DOHH2 (cell line): ENCODE data around the gene RPL28.

Experiments
- H3F3A ChIP-seq: fragments of 200-600 bp; sonication (generic), shearing (Covaris generic); 2 replicates; pipeline ENCODE4 v1.6.0; 2016; ENCODE audit warnings: antibody characterized with exemption, mild to moderate bottlenecking; ENCODE audit not compliant: control insufficient read depth, insufficient read depth
- H3K27ac ChIP-seq: fragments of 200-600 bp; sonication (generic); 2 replicates; pipeline ENCODE4 v1.5.1; 2014; ENCODE audit warnings: low read depth, mild to moderate bottlenecking, low read length, moderate library complexity
- H3K27me3 ChIP-seq: fragments of 200-600 bp; sonication (generic); 2 replicates; pipeline ENCODE4 v1.6.1; 2014; ENCODE audit warnings: mild to moderate bottlenecking, low read length, mixed read lengths; ENCODE audit not compliant: control insufficient read depth
- H3K36me3 ChIP-seq: fragments of 200-600 bp; sonication (generic); 2 replicates; pipeline ENCODE4 v1.6.1; 2014; ENCODE audit warnings: mild to moderate bottlenecking, low read length, moderate library complexity, mixed read lengths; ENCODE audit not compliant: control insufficient read depth
- H3K4me1 ChIP-seq: fragments of 200-600 bp; sonication (generic); 2 replicates; pipeline ENCODE4 v1.6.1; 2014; ENCODE audit warnings: mild to moderate bottlenecking, low read length, mixed read lengths; ENCODE audit not compliant: control insufficient read depth
- H3K4me2 ChIP-seq: fragments of 200-600 bp; sonication (generic); 2 replicates; pipeline ENCODE4 v1.6.0; 2014; ENCODE audit warnings: mild to moderate bottlenecking, low read length, moderate library complexity
- H3K4me3 ChIP-seq: fragments of 200-600 bp; sonication (generic); 2 replicates; pipeline ENCODE4 v1.5.1; 2014; ENCODE audit warnings: mild to moderate bottlenecking, low read length, mixed read lengths
- H3K79me2 ChIP-seq: fragments of 200-600 bp; sonication (generic); 2 replicates; pipeline ENCODE4 v1.6.1; 2014; ENCODE audit warnings: mild to moderate bottlenecking, low read length, mixed read lengths; ENCODE audit not compliant: control insufficient read depth
- H3K9me2 ChIP-seq: fragments of 200-600 bp; sonication (generic); replicated peaks from 2 replicates; pipeline ENCODE4 v1.6.1; 2014; ENCODE audit warnings: mild to moderate bottlenecking, low read length, mixed read lengths; ENCODE audit not compliant: control insufficient read depth
- H3K9me3 ChIP-seq: fragments of 200-600 bp; sonication (generic); 2 replicates; pipeline ENCODE4 v1.6.1; 2014; ENCODE audit warnings: antibody characterized with exemption, low read length, mixed read lengths; ENCODE audit not compliant: control insufficient read depth, insufficient read depth
- H4K20me1 ChIP-seq: fragments of 200-600 bp; sonication (generic); 2 replicates; pipeline ENCODE4 v1.6.0; 2014; ENCODE audit warnings: low read depth, mild to moderate bottlenecking, antibody characterized with exemption, low read length, moderate library complexity; ENCODE audit not compliant: control insufficient read depth, insufficient read depth
- CTCF ChIP-seq: fragments of 200-600 bp; sonication (generic); IDR thresholded peaks from one replicate; pipeline ENCODE4 v1.5.1; 2014; ENCODE audit warnings: antibody characterized with exemption, mild to moderate bottlenecking, low read depth, low read length; ENCODE audit not compliant: poor library complexity, severe bottlenecking
- EZH2phosphoT487 ChIP-seq: fragments of 200-600 bp; sonication (generic); IDR thresholded peaks from 2 replicates; pipeline ENCODE4 v1.6.1; 2017; ENCODE audit warnings: borderline replicate concordance, mild to moderate bottlenecking, antibody characterized with exemption, low read length, moderate library complexity, mixed read lengths

RPL28 gene

GRCh38 chr19:55382013-55382412 lies 3.7 kb upstream of the RPL28 start:
- H3K4me3 ChIP-seq: peak overlapping the region; percentile 2; the same call in 1 of the 2 replicates
- H3K27me3 ChIP-seq: peaks cover 3% of the 10 kb centered on the region; the same call in 1 of the 2 replicates
- TF ChIP-seq EZH2phosphoT487 (no peak), CTCF (no peak)
- peak overlapping the region; percentile 87 for H3K4me2 ChIP-seq
- peaks cover 43% of the 10 kb centered on the region for H3K79me2 ChIP-seq
- peaks cover 21% of the 10 kb centered on the region for H3K36me3 ChIP-seq
- peaks cover 24% of the 10 kb centered on the region for H3F3A ChIP-seq
- peaks cover 32% of the 10 kb centered on the region for H3K4me1 ChIP-seq
- no peak overlapping the region for H3K27ac ChIP-seq
- H4K20me1 ChIP-seq: peaks cover 12% of the 10 kb centered on the region
- H3K9me2 ChIP-seq: no peaks in the 10 kb centered on the region
- no peaks in the 10 kb centered on the region for H3K9me3 ChIP-seq

- peaks cover 17% of the 10 kb centered on the region for H4K20me1 ChIP-seq
- H3K4me1 ChIP-seq: peaks cover 38% of the 10 kb centered on the region
- no peaks in the 10 kb centered on the region for H3K9me2 ChIP-seq
- H3F3A ChIP-seq: peaks cover 30% of the 10 kb centered on the region
- no peaks in the 10 kb centered on the region for H3K9me3 ChIP-seq
- peaks cover 27% of the 10 kb centered on the region for H3K36me3 ChIP-seq
- H3K4me2 ChIP-seq: peak overlapping the region; percentile 87
- no peak overlapping the region for H3K27ac ChIP-seq
- peak overlapping the region; percentile 79 for H3K4me3 ChIP-seq
- no peak for TF ChIP-seq CTCF
- TF ChIP-seq EZH2phosphoT487: no peak
- peaks cover 3% of the 10 kb centered on the region; the same call in 1 of the 2 replicates for H3K27me3 ChIP-seq
- H3K79me2 ChIP-seq: peaks cover 49% of the 10 kb centered on the region
These were observed 3.1 kb upstream of the RPL28 start for GRCh38 chr19:55382522-55383054.

GRCh38 chr19:55383279-55384130 lies 2.2 kb upstream of the RPL28 start:
- Histone ChIP-seq H4K20me1 (peaks cover 26% of the 10 kb centered on the region), H3K27ac (peak overlapping the region; percentile 97), H3K79me2 (peaks cover 58% of the 10 kb centered on the region), H3K27me3 (peaks cover 3% of the 10 kb centered on the region; the same call in 1 of the 2 replicates), H3K4me1 (peaks cover 47% of the 10 kb centered on the region), H3K36me3 (peaks cover 36% of the 10 kb centered on the region), H3K4me2 (peak overlapping the region; percentile 99), H3F3A (peaks cover 38% of the 10 kb centered on the region), H3K9me2 (no peaks in the 10 kb centered on the region), H3K9me3 (no peaks in the 10 kb centered on the region), H3K4me3 (peak overlapping the region; percentile 99)
- TF ChIP-seq EZH2phosphoT487: no peak
- TF ChIP-seq CTCF: no peak
